ENCODE measurements around the gene GPA33.

GRCh38 chr1:167086033-167086432 is 4.1 kb downstream of the GPA33 start:
- TF ChIP-seq, protein P1, sequence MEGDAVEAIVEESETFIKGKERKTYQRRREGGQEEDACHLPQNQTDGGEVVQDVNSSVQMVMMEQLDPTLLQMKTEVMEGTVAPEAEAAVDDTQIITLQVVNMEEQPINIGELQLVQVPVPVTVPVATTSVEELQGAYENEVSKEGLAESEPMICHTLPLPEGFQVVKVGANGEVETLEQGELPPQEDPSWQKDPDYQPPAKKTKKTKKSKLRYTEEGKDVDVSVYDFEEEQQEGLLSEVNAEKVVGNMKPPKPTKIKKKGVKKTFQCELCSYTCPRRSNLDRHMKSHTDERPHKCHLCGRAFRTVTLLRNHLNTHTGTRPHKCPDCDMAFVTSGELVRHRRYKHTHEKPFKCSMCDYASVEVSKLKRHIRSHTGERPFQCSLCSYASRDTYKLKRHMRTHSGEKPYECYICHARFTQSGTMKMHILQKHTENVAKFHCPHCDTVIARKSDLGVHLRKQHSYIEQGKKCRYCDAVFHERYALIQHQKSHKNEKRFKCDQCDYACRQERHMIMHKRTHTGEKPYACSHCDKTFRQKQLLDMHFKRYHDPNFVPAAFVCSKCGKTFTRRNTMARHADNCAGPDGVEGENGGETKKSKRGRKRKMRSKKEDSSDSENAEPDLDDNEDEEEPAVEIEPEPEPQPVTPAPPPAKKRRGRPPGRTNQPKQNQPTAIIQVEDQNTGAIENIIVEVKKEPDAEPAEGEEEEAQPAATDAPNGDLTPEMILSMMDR (IDR thresholded peaks at IDR 0.05) = no peak
- TF ChIP-seq POLR2A (IDR thresholded peaks at IDR 0.05) = no peak
